ENCODE measurements around the gene EGFL7. TPM values are rescaled to one million over a fixed set of nuclear protein-coding genes. Genes with fewer than 3 reads are reported as not detected.

EGFL7 gene
- total and polyA plus RNA-seq, 2 of the 8 experiments (the other 6 are each of a cell fraction or from before 2014, with no cell fraction given), result 37.8 to 53.4 TPM

DNA sequence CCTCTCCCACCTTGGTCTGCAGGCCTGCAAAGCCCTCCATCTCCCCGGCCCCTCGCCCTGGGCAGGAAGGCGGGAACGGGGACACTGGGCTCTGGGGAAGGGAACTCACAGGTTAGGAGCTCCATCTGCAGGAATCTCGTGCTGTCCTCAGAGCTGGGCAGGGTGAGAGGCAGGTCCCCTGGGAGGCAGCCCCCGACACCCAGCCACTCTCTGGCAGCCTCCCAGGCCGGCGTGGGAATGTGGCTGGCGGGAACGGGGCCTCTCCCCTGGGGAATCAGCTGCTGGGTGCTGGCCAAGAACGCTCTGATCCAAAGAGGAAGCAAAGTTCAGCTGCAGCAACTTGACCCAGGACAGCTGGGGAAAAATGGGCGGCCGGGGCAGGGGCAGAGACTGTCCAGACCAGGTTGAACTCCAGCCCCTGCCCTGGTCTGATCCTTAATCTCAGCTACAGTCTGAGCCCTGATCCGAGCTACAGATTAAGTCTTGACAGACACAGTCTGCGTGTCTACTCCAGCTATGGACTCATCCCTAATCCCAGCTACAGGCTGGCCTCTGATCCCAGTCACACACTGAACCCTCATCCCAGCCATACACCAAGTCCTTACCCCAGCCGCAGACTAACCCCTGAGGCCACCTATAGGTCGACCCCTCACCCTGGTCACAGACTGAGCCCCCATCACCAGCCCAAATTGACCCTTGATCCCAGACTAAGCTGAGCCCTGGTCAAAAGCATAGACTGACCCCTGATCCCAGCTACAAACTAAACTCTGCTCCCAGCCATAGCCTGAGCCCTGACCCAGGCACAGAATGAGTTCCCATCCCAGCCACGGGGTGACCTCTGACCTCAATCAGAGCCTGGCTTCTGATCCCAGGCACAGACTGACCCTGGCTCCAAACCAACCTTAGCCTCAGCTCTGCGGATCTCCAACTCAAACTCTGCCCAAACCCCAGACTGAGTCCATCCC lies 37.3 kb upstream of the EGFL7 start:
- H3K4me2 ChIP-seq (ENCODE audit: insufficient read depth in 1 of 2, low read depth in 2 of 2, low read length in 2 of 2), result no peak overlapping the region
- H2AK5ac ChIP-seq (ENCODE audit: low read depth, low read length), result no peak overlapping the region; the same call in 1 of the 2 replicates
- H3K36me3 ChIP-seq (ENCODE audit: control insufficient read depth in 2 of 4, insufficient read depth in 4 of 4, low read length in 3 of 4), result no peaks in the 10 kb centered on the region
- FAIRE-seq (no peak), DNase-seq (ENCODE audit: low read depth in 1 of 2, low spot score in 2 of 2) (peak in 1 of 2 experiments; percentile 57)
- no peaks in the 10 kb centered on the region for H3K79me1 ChIP-seq (ENCODE audit: low read depth, low read length)
- H3K4me1 ChIP-seq (replicated peaks in 1 of 4; ENCODE audit: control insufficient read depth in 3 of 4, insufficient read depth in 4 of 4, low read length in 3 of 4), result peaks cover 0 to 5% (median 0%) of the 10 kb centered on the region in 4 experiments; a peak in 2 of 7 replicates
- no peak overlapping the region for H2AFZ ChIP-seq (ENCODE audit: low read length)
- no peak overlapping the region for H3K27ac ChIP-seq (ENCODE audit: low read depth, low read length)
- H3K9me3 ChIP-seq (ENCODE audit: insufficient read depth in 2 of 2, low read depth in 1 of 2, low read length in 1 of 2), result no peaks in the 10 kb centered on the region
- H2BK15ac ChIP-seq (ENCODE audit: low read length), result no peak overlapping the region
- no peak overlapping the region for H3K9ac ChIP-seq (replicated peaks in 1 of 4; ENCODE audit: extremely low read depth in 1 of 4, low read depth in 3 of 4, low read length in 3 of 4)
- no peak overlapping the region for H3K14ac ChIP-seq (ENCODE audit: insufficient read length)
- H2BK20ac ChIP-seq (ENCODE audit: low read length), result no peak overlapping the region
- H2BK120ac ChIP-seq (replicated peaks; ENCODE audit: low read depth, low read length), result no peak overlapping the region
- WGBS, 2 experiments (ENCODE audit: extremely low coverage in 1 of 2, insufficient coverage in 1 of 2, insufficient read length in 1 of 2, insufficient replicate concordance in 2 of 2, low coverage in 1 of 2, low lambda C conversion rate in 2 of 2, missing lambda C conversion rate in 1 of 2), result 84% methylated on average over 18 of the region's 19 CpGs; no CpG with 5 or more reads in 1 of the 2 experiments
- no peaks in the 10 kb centered on the region for H3K23me2 ChIP-seq (ENCODE audit: low read depth, low read length)
- H3K4me3 ChIP-seq (ENCODE audit: extremely low read depth in 1 of 4, insufficient read depth in 2 of 4, low read depth in 3 of 4, low read length in 4 of 4), result no peak overlapping the region
- H4K20me1 ChIP-seq (replicated peaks in 1 of 2; ENCODE audit: control insufficient read depth in 1 of 2, insufficient read depth in 2 of 2, low read length in 2 of 2), result no peaks in the 10 kb centered on the region
- no peaks in the 10 kb centered on the region for H3K79me2 ChIP-seq (ENCODE audit: control insufficient read depth in 1 of 2, insufficient read depth in 2 of 2, low read length in 2 of 2)
- H4K91ac ChIP-seq (replicated peaks; ENCODE audit: insufficient read length, low read length), result peak overlapping the region; percentile 88
- no peak overlapping the region for H3K23ac ChIP-seq (ENCODE audit: insufficient read length)
- H4K5ac ChIP-seq (ENCODE audit: insufficient read length, low read depth, low read length), result no peak overlapping the region
- H4K8ac ChIP-seq (ENCODE audit: extremely low read depth, insufficient read depth, low read length), result no peak overlapping the region
- ChIA-PET CTCF (ENCODE audit: partially characterized antibody) (interaction anchor here (0.7 to 9.6 kb wide), 26 partner anchors 11 to 333 kb away, joined by 3 to 253 read pairs (median 5); no protein-coding TSS in a partner anchor), POLR2A (ENCODE audit: partially characterized antibody) (interaction anchor here (0.8 to 1.0 kb wide), 2 partner anchors 88 to 141 kb away, joined by 3 read pairs; no protein-coding TSS in a partner anchor)
- H3K18ac ChIP-seq (ENCODE audit: extremely low read depth, low read length), result no peak overlapping the region; the same call in 1 of the 2 replicates
- 0 out of 2 replicates have a peak overlapping the region, but pooled peaks have one; percentile 26 for H2BK5ac ChIP-seq (ENCODE audit: low read depth, low read length)
- H3K4ac ChIP-seq (replicated peaks; ENCODE audit: insufficient read length, low read depth, low read length), result peak overlapping the region; percentile 69
- no peak overlapping the region for H3K56ac ChIP-seq (replicated peaks; ENCODE audit: insufficient read length, low read depth, low read length)
- no peak overlapping the region for H2BK12ac ChIP-seq (ENCODE audit: low read depth, low read length)
- no peaks in the 10 kb centered on the region for H3K27me3 ChIP-seq (replicated peaks in 1 of 4; ENCODE audit: control insufficient read depth in 3 of 4, extremely low read depth in 1 of 4, insufficient read depth in 3 of 4, low read length in 3 of 4)
- no peak for TF ChIP-seq CHD2 (IDR thresholded peaks at IDR 0.05; ENCODE audit: low read length)
- TF ChIP-seq, protein P1, sequence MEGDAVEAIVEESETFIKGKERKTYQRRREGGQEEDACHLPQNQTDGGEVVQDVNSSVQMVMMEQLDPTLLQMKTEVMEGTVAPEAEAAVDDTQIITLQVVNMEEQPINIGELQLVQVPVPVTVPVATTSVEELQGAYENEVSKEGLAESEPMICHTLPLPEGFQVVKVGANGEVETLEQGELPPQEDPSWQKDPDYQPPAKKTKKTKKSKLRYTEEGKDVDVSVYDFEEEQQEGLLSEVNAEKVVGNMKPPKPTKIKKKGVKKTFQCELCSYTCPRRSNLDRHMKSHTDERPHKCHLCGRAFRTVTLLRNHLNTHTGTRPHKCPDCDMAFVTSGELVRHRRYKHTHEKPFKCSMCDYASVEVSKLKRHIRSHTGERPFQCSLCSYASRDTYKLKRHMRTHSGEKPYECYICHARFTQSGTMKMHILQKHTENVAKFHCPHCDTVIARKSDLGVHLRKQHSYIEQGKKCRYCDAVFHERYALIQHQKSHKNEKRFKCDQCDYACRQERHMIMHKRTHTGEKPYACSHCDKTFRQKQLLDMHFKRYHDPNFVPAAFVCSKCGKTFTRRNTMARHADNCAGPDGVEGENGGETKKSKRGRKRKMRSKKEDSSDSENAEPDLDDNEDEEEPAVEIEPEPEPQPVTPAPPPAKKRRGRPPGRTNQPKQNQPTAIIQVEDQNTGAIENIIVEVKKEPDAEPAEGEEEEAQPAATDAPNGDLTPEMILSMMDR (IDR thresholded peaks at IDR 0.05; ENCODE audit: control extremely low read depth in 1 of 3, insufficient read depth in 1 of 3, low read depth in 1 of 3, low read length in 3 of 3), result peak in 2 of 3 experiments; percentile 49 to 69; a peak in 3 of 4 replicates
- TF ChIP-seq CBX5 (IDR thresholded peaks at IDR 0.05; ENCODE audit: low read depth, low read length), result no peak
- no peak for TF ChIP-seq RBBP5 (IDR thresholded peaks at IDR 0.05; ENCODE audit: borderline replicate concordance, low read depth, low read length)
- TF ChIP-seq GABPA (IDR thresholded peaks at IDR 0.05; ENCODE audit: borderline replicate concordance, insufficient read depth, low read length), result peak; percentile 29; the same call in 1 of the 2 replicates
- no peak for TF ChIP-seq TEAD4 (IDR thresholded peaks at IDR 0.05; ENCODE audit: low read depth, low read length)
- TF ChIP-seq RFX5 (IDR thresholded peaks at IDR 0.05; ENCODE audit: borderline replicate concordance, low read depth, low read length), result no peak
- TF ChIP-seq SP4 (IDR thresholded peaks at IDR 0.05; ENCODE audit: low read length), result no peak
- no peak for TF ChIP-seq JUND (IDR thresholded peaks at IDR 0.05; ENCODE audit: low read length)
